ENCODE data around the gene HOXD9.

DNA sequence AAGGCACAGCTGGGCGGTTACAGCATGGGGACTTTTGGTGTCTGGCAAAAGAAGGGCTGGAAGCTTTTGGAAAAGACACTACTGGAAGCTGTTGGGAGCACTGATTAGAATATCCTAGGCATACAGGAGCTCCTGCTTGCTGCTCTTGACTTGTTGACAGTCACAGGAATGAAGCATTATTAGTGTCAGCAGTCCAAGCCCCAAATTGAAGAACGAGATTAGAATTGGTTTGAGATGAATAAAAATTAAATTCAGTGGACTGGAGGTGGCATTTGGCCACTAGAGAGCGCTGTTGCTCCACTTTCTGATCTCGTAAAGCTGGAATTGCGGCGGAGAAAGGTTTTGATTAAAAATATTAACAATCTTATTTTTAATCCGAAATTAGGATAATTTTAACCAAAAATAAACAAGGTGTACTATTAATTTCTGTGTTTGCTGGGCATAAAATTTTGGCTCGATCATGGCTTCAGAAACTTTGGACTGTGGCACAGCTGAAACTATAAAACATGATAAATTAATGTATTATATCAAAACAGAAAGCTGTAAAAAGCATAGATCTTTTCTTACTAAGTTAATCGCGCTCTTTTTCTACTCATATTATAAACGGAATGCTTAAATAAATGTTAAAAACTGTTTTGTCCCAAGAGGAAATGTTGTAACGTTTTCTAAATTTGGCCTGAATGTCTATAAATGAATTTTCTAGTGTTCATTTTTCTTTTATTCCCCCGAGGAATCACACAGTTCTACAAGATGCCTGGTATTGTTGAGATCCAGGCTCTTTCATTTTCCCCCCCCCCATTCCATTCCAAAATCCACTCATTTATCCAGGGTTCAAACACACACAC lies 4.6 kb downstream of the HOXD9 start:
- TF ChIP-seq EP300 (IDR thresholded peaks at IDR 0.05) (no peak), POLR2A (IDR thresholded peaks at IDR 0.05) (no peak)
- TF ChIP-seq, protein P1, sequence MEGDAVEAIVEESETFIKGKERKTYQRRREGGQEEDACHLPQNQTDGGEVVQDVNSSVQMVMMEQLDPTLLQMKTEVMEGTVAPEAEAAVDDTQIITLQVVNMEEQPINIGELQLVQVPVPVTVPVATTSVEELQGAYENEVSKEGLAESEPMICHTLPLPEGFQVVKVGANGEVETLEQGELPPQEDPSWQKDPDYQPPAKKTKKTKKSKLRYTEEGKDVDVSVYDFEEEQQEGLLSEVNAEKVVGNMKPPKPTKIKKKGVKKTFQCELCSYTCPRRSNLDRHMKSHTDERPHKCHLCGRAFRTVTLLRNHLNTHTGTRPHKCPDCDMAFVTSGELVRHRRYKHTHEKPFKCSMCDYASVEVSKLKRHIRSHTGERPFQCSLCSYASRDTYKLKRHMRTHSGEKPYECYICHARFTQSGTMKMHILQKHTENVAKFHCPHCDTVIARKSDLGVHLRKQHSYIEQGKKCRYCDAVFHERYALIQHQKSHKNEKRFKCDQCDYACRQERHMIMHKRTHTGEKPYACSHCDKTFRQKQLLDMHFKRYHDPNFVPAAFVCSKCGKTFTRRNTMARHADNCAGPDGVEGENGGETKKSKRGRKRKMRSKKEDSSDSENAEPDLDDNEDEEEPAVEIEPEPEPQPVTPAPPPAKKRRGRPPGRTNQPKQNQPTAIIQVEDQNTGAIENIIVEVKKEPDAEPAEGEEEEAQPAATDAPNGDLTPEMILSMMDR (IDR thresholded peaks at IDR 0.05) = peak in 5 of 7 experiments; percentile 62 to 97 (median 87)

Data from stomach (tissue), 4 donors.